Measurements from ENCODE around the gene GFY.

Gene GFY

GRCh38 chr19:49409441-49410029 lies 15.7 kb upstream of the GFY start:
- peak; percentile 76 for DNase-seq

GRCh38 chr19:49411681-49412326 lies 13.4 kb upstream of the GFY start:
- no peak for DNase-seq

GRCh38 chr19:49413348-49413747 lies 11.8 kb upstream of the GFY start:
- no peak for DNase-seq

DNA sequence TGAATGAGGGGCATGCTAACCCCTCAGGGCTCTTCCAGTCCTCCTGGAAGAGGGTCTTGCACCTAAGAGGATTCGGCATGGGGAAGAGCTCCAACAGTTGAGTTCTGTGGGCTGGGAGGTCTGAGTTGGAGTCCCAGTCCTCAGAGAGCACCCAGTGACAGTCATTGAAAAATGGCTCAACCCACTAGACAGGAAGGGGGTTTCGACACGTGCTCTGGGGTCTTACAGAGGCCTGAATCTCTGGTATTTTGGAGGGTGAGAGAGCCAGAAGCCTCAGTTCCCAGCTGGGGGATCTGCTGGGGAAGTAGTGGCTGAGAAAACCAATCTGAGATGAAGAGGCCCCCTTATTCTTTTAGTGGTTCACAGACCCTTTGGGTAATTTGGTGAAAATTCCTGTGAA lies 10.9 kb upstream of the GFY start:
- no peak for DNase-seq

DNA sequence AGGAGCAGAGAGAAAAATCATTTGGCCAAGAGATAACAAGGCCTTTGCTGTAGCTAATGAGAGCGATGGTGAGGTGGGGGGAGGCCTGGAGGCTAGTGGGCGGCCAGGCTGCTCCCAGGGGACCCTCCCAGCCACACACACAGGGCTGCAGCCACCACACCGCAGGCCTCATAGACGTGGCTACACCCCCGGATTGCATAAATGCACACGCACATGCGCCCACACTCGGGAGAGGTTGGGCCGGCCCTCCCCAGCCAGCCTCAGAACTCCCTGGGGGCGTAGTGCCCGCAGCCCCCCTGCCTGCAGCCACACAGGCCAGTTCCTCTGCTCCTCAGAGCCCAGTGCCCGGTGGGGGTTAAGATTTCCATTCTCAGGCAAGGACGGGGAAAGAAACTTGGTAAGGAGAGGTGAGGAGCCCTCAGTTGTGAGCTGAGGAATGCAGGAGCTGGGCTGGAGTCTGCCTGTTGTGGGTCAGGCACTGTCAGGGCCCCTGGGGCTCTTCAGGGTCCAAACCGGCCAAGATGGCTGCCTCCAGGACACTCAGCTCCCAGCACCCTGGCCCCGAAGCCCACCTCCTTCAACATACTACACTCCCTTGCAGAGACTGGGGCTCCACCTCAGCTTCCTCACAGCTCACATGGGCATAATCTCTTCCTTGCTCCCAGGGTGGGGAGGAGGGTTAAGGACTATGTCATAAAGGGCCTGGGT lies 9.9 kb upstream of the GFY start:
- no peak for DNase-seq

DNA sequence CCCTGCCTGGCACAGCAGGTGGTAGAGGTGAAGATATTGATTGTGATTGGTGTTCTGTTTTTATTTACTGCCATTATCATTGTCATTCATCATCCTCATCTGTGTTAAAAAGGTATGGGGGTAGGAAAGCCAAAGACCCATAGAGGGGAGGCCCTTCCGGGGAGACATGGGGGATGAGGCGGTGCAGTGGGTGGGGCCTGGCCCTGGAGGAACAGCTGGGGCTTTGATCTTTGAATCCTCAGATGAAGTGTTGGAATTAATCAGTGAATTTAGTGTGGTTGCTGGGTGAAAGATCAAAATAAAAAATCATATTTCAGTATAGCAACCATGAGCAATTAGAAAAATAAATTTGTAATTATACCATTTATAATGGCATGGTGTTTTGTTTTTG lies 9.4 kb upstream of the GFY start:
- DNase-seq = no peak

- no peak for DNase-seq
These were observed 8.1 kb upstream of the GFY start for GRCh38 chr19:49417088-49417487.

DNA sequence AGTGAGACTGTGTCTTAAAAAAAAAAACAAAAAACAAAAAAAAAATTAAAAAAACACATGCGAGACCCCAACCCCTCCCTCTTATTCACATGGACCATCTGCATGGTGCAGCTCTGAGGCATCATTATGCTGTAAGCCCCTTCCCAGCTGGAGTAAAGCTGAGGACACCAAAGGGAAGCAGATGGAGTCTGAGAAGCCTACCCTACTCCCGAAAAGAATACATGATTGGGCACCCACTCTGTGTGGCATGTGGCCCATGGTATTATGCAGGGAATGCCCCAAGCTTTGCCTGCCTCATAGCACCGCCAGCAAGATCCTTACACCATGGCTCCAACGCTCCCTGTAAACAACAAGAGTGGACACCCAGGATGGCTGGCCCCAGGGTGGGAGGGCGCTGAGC lies 6.7 kb upstream of the GFY start:
- DNase-seq = no peak

DNA sequence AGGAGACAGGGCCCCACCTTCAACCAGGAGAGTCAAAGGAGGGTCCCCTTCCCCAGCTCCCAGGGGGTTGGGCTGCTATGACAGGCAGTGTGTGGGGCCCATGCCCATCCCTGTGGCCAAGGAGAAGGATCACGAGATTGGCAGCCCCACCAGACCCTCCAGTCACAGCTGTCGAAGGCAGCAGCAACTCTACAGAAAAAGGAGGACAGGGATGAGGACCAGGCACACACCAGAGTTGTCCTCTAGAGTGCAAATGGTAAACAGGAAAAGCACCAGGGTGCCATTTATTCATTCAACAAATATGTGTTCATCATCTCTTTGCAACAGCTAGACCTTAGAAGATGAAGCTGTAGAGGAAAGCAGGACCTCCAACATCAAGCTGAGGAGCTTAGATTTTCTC lies 6.0 kb upstream of the GFY start:
- DNase-seq = no peak

- no peak for DNase-seq
These were observed 5.0 kb upstream of the GFY start for GRCh38 chr19:49420227-49420626.

GRCh38 chr19:49421039-49421877 lies 3.9 kb upstream of the GFY start:
- DNase-seq = peak; percentile 76

DNA sequence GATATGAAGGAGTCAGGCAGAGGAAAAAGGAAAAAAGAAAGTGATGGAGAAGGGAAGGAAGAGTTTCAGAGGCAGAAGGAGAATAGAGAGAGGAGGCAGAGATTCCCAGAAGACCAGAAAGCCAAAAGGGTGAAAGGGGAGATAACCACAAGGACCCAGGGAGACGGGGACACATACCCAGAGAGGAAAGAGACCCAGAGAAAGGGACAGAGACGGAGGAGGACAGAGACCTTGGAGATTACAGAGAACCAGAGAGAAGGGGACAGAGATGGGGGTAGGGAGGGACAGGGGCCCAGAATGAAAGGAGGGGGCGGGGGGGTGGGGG lies 3.3 kb upstream of the GFY start:
- no peak for DNase-seq

DNA sequence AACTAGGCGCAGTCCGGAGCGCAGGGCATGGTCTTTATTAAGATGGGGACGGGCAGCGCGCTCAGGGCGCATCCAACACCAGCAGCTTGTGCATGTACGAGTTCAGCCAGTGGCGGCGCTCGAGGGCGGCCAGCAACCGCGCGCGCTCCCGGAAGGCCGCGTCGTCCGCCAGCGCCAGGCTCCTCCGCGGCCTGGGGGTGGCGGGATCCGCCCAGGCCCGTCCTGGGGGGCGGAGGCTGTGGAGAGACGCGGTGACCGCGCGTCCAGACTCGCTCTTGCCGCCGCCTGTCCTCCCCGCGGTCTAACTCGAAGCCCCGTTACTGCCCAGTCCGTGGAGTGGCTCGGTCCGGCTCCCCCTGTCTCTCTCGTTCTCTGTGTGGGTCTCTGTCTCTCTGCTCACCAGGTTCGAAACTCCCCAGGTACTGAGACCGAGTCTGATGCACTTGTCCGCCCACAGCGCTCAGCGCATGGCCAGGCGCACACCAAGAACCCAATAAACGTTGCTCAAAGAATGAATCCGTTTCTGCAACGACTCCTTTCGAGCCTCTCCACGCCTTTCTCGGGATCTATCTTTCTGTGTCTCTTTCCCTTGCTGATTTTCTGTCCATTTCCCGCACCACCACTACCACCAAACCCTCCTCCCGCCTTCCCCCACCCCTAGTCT lies 2.6 kb upstream of the GFY start:
- DNase-seq = peak; percentile 55

- no peak for DNase-seq
These were observed 1.9 kb upstream of the GFY start, which contains the start of gene PTH2 for GRCh38 chr19:49423071-49423984. TSS of gene PTH2 (minus strand) at chr19:49423441. CDS start at chr19:49423339, 102 bp downstream.

DNA sequence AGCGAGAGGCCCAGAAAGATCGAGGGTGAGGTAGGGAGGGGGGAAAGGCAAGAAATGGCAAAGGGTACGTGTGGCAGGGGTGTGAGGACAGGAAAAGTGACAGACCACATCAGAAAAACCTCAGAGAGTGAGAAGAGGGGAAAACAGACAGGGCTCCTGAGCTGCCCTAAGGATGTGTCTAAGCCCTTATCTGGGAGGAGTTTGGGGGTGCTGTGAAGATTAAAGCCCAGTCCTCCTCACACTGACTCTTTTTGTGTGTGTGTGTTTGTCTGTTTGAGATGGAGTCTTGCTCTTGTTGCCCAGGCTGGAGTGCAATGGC lies 1.2 kb upstream of the GFY start:
- DNase-seq = no peak

DNA sequence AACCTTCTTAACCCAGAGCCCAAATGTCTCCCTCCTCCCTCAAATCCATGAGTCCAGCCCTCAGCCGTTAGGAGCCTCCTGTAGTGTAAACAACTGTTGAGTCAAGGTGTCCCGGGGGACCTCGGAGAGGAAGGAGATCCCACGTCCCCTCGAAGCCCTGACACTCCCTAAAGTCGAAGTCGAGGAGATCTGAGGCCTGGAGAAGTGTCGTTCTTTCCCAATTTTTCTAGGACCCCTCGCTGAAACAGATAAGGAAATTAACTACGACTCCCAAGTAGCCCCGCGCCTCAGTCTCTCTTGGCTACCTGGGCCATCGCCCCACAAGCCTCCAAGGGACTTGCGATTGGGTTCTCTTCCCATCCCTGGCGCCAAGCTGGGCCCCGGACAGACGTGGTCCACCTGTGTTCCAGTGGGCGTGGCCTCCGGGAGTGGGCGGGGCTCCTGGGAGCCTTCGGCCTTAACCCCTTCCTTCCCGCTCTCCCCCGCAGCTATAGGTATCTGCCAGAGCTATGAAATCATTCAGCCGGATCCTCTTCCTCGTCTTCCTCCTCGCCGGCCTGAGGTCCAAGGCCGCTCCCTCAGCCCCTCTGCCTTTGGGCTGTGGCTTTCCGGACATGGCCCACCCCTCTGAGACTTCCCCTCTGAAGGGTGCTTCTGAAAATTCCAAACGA lies 869 bp downstream of the GFY start:
- DNase-seq = no peak

DNA sequence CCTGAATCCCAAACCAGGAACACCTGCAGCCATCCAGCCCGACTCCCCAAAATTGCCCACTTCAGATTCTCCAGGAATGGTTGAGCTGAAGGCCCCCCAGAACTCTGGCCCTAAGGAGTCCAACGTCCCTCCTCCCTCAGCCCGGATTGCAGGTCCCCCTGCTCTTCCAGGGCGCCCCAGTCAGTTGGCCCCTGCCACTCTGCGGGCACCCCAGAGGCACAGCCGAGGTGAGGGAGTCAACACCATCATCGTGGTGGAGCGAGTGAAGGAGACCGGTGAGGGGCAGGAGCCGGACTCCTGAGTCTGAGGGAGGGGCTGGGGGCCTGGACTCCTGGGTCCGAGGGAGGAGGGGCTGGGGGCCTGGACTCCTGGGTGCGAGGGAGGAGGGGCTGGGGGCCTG lies 2.2 kb downstream of the GFY start:
- DNase-seq = no peak

DNA sequence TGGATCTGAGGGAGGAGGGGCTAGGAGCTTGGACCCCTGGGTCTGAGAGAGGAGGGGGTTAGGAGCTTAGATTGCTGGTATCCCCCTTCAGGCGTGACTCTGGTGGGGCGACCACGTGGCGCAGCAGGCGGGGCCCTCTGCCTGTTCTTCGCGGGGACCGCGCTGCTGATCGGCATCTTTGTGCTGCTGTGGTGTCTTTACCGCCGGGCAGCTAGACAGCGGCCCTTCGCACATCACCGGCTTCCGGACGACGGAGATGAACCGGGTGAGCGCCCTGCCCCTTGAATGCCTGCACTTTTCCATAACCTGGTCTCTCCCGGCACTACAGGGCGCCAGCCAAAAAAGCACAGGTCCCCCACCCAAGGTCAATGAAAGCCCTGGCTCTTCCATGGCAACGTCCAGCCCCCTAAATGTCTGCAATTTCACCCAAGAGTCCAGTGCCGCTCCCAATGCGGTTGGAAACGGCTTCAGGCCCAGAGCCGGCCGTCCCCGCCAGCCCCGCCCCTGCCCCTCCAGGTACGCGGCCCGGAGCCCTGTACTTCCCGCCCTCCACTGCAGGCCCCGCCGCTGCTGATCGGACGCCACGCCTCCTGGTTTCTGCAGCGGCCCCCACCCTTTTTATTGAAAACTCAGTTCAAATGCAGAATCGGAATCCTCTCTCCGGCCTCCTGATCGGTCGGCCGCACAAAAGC lies 2.8 kb downstream of the GFY start:
- DNase-seq = no peak

- no peak for DNase-seq
These were observed 3.6 kb downstream of the GFY start for GRCh38 chr19:49428547-49429451.

DNA sequence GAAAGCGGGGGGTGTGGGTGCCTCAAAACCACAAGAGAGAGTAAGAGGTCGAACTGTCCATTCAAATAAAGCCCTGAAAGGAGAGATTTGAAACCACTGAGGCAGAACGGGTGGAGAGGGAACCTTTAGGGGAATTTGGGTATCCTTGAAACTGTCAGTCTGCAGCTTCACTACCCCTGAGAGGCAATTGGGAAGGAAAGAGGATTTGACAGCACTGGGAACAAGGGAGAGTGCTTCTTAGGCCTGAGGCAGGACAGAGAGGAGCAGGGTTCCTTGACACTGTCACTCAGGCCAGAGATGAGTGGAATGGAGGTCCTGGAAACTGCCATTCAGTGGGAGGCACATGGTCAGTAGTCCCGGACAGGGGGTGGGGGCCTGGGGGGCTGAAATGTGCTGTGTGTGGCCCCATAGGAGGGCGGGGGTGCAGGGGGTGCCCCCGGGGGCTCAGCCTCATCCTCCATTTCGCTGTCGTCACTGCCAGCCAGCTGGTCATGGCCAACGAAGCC lies 5.0 kb downstream of the GFY start:
- no peak for DNase-seq
